Measurements from ENCODE around the gene TMEM256.
"Not testable (repeated sequence)": the region's sequence is repeated elsewhere in the genome, so short reads cannot be mapped to it uniquely, and the experiment has no call there.

TMEM256 gene

GRCh38 chr17:7383371-7383741, 20.5 kb downstream of the TMEM256 start:
- no peak for DNase-seq (ENCODE audit: low read depth)

GRCh38 chr17:7382901-7383300, 21.0 kb downstream of the TMEM256 start:
- no peak for DNase-seq (ENCODE audit: low read depth)

- no peak for DNase-seq (ENCODE audit: low read depth)
Observed at GRCh38 chr17:7380855-7381683, 22.8 kb downstream of the TMEM256 start, which contains the start of gene TNK1. Gene TNK1 (plus strand): TSS chr17:7381089. CDS start chr17:7382927, 1,838 bp downstream.

- DNase-seq (ENCODE audit: low read depth): no peak
Observed at GRCh38 chr17:7380321-7380720, 23.6 kb downstream of the TMEM256 start.

GRCh38 chr17:7379134-7379533, 24.8 kb downstream of the TMEM256 start:
- DNase-seq (ENCODE audit: low read depth): no peak

- no peak for DNase-seq (ENCODE audit: low read depth)
Observed at GRCh38 chr17:7374353-7374752, 29.5 kb downstream of the TMEM256 start.

- DNase-seq (ENCODE audit: low read depth): no peak
Observed at GRCh38 chr17:7370853-7371252, 33.0 kb downstream of the TMEM256 start.

- DNase-seq (ENCODE audit: low read depth): no peak
Observed at GRCh38 chr17:7369825-7370224, 34.1 kb downstream of the TMEM256 start.

GRCh38 chr17:7368599-7368994, 35.3 kb downstream of the TMEM256 start:
- DNase-seq (ENCODE audit: low read depth): not testable (repeated sequence)

GRCh38 chr17:7367918-7368598, 35.8 kb downstream of the TMEM256 start:
- no peak for DNase-seq (ENCODE audit: low read depth)

GRCh38 chr17:7367083-7367482, 36.8 kb downstream of the TMEM256 start:
- no peak for DNase-seq (ENCODE audit: low read depth)

GRCh38 chr17:7365963-7366362, 37.9 kb downstream of the TMEM256 start:
- DNase-seq (ENCODE audit: low read depth): not testable (repeated sequence)

GRCh38 chr17:7363311-7363710, 40.6 kb downstream of the TMEM256 start:
- DNase-seq (ENCODE audit: low read depth): no peak

GRCh38 chr17:7361906-7362305, 42.0 kb downstream of the TMEM256 start:
- DNase-seq (ENCODE audit: low read depth): no peak

GRCh38 chr17:7357381-7357780, 46.5 kb downstream of the TMEM256 start:
- no peak for DNase-seq (ENCODE audit: low read depth)

- no peak for DNase-seq (ENCODE audit: low read depth)
Observed at GRCh38 chr17:7356756-7357155, 47.1 kb downstream of the TMEM256 start.

GRCh38 chr17:7356072-7356549, 47.8 kb downstream of the TMEM256 start:
- DNase-seq (ENCODE audit: low read depth): no peak

GRCh38 chr17:7355573-7355972, 48.3 kb downstream of the TMEM256 start:
- DNase-seq (ENCODE audit: low read depth): no peak

- no peak for DNase-seq (ENCODE audit: low read depth)
Observed at GRCh38 chr17:7355053-7355452, 48.8 kb downstream of the TMEM256 start, which contains the start of gene TMEM95. Gene TMEM95 (plus strand): TSS chr17:7355156. CDS start chr17:7355205, 49 bp downstream.

GRCh38 chr17:7354262-7354843, 49.5 kb downstream of the TMEM256 start:
- no peak for DNase-seq (ENCODE audit: low read depth)
